HepG2 (cell line): ENCODE measurements around the gene HDAC5. TPM values are rescaled to one million over a fixed set of nuclear protein-coding genes. Genes with fewer than 3 reads are reported as not detected.

Experiments used
- AHR ChIP-seq: IDR thresholded peaks from 2 replicates; pipeline ENCODE4 v1.6.1; 2018; ENCODE audit warnings: missing genetic modification reagents, missing compliant biosample characterization
- GMEB2 ChIP-seq: IDR thresholded peaks from 2 replicates; pipeline ENCODE4 v1.6.1; 2016; ENCODE audit warnings: missing biosample characterization, missing genetic modification reagents, low read depth
- HDAC2 ChIP-seq: sonication (generic); formaldehyde crosslinking; IDR thresholded peaks from 2 replicates; pipeline ENCODE4 v1.4.0; 2020; ENCODE audit warnings: missing genetic modification reagents
- JUND ChIP-seq: sonication (generic); formaldehyde crosslinking; IDR thresholded peaks from 2 replicates; pipeline ENCODE4 v1.8.0; 2022; ENCODE audit warnings: mild to moderate bottlenecking, missing genetic modification reagents
- MAFG ChIP-seq: sonication (generic); formaldehyde crosslinking; IDR thresholded peaks from 2 replicates; pipeline ENCODE4 v1.5.1; 2020; ENCODE audit warnings: mild to moderate bottlenecking, missing genetic modification reagents
- MYC ChIP-seq: sonication (generic); formaldehyde crosslinking; IDR thresholded peaks from 2 replicates; pipeline ENCODE4 v1.9.0; 2021; ENCODE audit warnings: missing genetic modification reagents, borderline replicate concordance
- NR2F2 ChIP-seq: IDR thresholded peaks from 2 replicates; pipeline ENCODE4 v1.6.1; 2012; ENCODE audit warnings: low read depth, inconsistent platforms, borderline replicate concordance
- SALL1 ChIP-seq: sonication (generic); formaldehyde crosslinking; IDR thresholded peaks from 2 replicates; pipeline ENCODE4 v1.8.0; 2022; ENCODE audit warnings: mild to moderate bottlenecking, missing genetic modification reagents
- SIX4 ChIP-seq: sonication (generic); formaldehyde crosslinking; IDR thresholded peaks from 2 replicates; pipeline ENCODE4 v1.4.0; 2020; ENCODE audit warnings: missing genetic modification reagents
- SMAD3 ChIP-seq: sonication (generic); formaldehyde crosslinking; IDR thresholded peaks from 2 replicates; pipeline ENCODE4 v1.4.0; 2020; ENCODE audit warnings: missing genetic modification reagents
- TEAD2 ChIP-seq: sonication (generic); formaldehyde crosslinking; IDR thresholded peaks from 2 replicates; pipeline ENCODE4 v1.9.0; 2021; ENCODE audit warnings: missing genetic modification reagents
- THAP7 ChIP-seq: sonication (generic); formaldehyde crosslinking; IDR thresholded peaks from 2 replicates; pipeline ENCODE4 v1.8.1; 2023; ENCODE audit warnings: mild to moderate bottlenecking, missing genetic modification reagents
- ZBTB10 ChIP-seq: sonication (generic); formaldehyde crosslinking; IDR thresholded peaks from 2 replicates; pipeline ENCODE4 v1.4.0; 2020; ENCODE audit warnings: missing genetic modification reagents, borderline replicate concordance
- ZGPAT ChIP-seq: IDR thresholded peaks from 2 replicates; pipeline ENCODE4 v1.6.1; 2016; ENCODE audit warnings: mild to moderate bottlenecking
- ZMYM2 ChIP-seq: sonication (generic); formaldehyde crosslinking; IDR thresholded peaks from 2 replicates; pipeline ENCODE4 v1.8.0; 2022; ENCODE audit warnings: mild to moderate bottlenecking, missing genetic modification reagents
- ZNF510 ChIP-seq: sonication (generic); formaldehyde crosslinking; IDR thresholded peaks from 2 replicates; pipeline ENCODE4 v1.4.0; 2020; ENCODE audit warnings: low read depth, mild to moderate bottlenecking, missing genetic modification reagents
- ZNF567 ChIP-seq: sonication (generic); formaldehyde crosslinking; IDR thresholded peaks from 2 replicates; pipeline ENCODE4 v1.8.1; 2023; ENCODE audit warnings: mild to moderate bottlenecking, missing genetic modification reagents, borderline replicate concordance
- ZNF709 ChIP-seq: sonication (generic); formaldehyde crosslinking; IDR thresholded peaks from 2 replicates; pipeline ENCODE4 v1.5.0; 2020; ENCODE audit warnings: mild to moderate bottlenecking, missing genetic modification reagents
- ZNF781 ChIP-seq: sonication (generic); formaldehyde crosslinking; IDR thresholded peaks from 2 replicates; pipeline ENCODE4 v1.5.1; 2020; ENCODE audit warnings: borderline replicate concordance, mild to moderate bottlenecking, missing genetic modification reagents; ENCODE audit errors: not compliant biosample characterization
- ZNF816 ChIP-seq: sonication (generic); formaldehyde crosslinking; IDR thresholded peaks from 2 replicates; pipeline ENCODE4 v1.8.0; 2022; ENCODE audit warnings: missing genetic modification reagents, mild to moderate bottlenecking, borderline replicate concordance
- ZNF883 ChIP-seq: sonication (generic); formaldehyde crosslinking; IDR thresholded peaks from 2 replicates; pipeline ENCODE4 v1.5.1; 2020; ENCODE audit warnings: mild to moderate bottlenecking, missing genetic modification reagents; ENCODE audit errors: not compliant biosample characterization
- polyA plus RNA-seq, 8 experiments: library from polyadenylated mRNA; depleted of rRNA in 3 of 8; stranded (reverse) in 7 of 8; unstranded in 1 of 8; fragments of >200 nt; fragmentation: Illumina TruSeq in 4 of 8; extraction: Trizol in 4 of 8; gene quantifications; 2 replicates each; pipeline versions ENCODE4 v1.2.1 to v1.2.3, GENCODE V29; 2011 to 2016; ENCODE audit warnings: low read depth in 4 of 8, missing spikeins in 1 of 8, mixed read lengths in 1 of 8; ENCODE audit not compliant: insufficient read depth in 1 of 8
- total RNA-seq, 5 experiments: library from RNA; depleted of rRNA; stranded (reverse); fragments of >200 nt; fragmentation: Illumina TruSeq; extraction: Trizol; gene quantifications; 2 replicates each; pipeline ENCODE4 v1.2.3, GENCODE V29; 2016; ENCODE audit warnings: low read depth in 1 of 5

HDAC5 gene
- total and polyA plus RNA-seq, 2 of the 13 experiments (the other 11 are each of a cell fraction or from before 2014, with no cell fraction given) = 46.4 to 85.4 TPM

- TF ChIP-seq NR2F2 (peak; percentile 53; the same call in 1 of the 2 replicates), ZBTB10 (CRISPR knock-in tag) (no peak), SMAD3 (CRISPR knock-in tag) (0 out of 2 replicates have a peak, but pooled peaks have one; percentile 58), MYC (CRISPR knock-in tag) (peak; percentile 90), ZMYM2 (CRISPR knock-in tag) (peak; percentile 91), AHR (CRISPR knock-in tag) (no peak), ZNF781 (CRISPR knock-in tag) (no peak), ZGPAT (peak; percentile 72), MAFG (no peak), ZNF816 (CRISPR knock-in tag) (peak; percentile 66; the same call in 1 of the 2 replicates), ZNF883 (peak; percentile 20), TEAD2 (CRISPR knock-in tag) (no peak), THAP7 (CRISPR knock-in tag) (0 out of 2 replicates have a peak, but pooled peaks have one; percentile 35), GMEB2 (CRISPR knock-in tag) (no peak), ZNF567 (CRISPR knock-in tag) (0 out of 2 replicates have a peak, but pooled peaks have one; percentile 85), SALL1 (CRISPR knock-in tag) (peak; percentile 98), HDAC2 (CRISPR knock-in tag) (peak; percentile 72), JUND (CRISPR knock-in tag) (peak; percentile 47; the same call in 1 of the 2 replicates), ZNF510 (CRISPR knock-in tag) (peak; percentile 73; the same call in 1 of the 2 replicates), ZNF709 (CRISPR knock-in tag) (no peak), SIX4 (CRISPR knock-in tag) (no peak)
These were observed 10.6 kb upstream of the HDAC5 start (continued) for GRCh38 chr17:44133918-44134476.
